Measurements from ENCODE around the gene EPS8L1. TPM values are rescaled to one million over a fixed set of nuclear protein-coding genes. Genes with fewer than 3 reads are reported as not detected.
"Not testable (repeated sequence)": the region's sequence is repeated elsewhere in the genome, so short reads cannot be mapped to it uniquely, and the experiment has no call there.

Gene EPS8L1
- total and polyA plus RNA-seq, 10 donors = 0.37 to 5.3 (median 3.1) TPM; not detected in 1

GRCh38 chr19:55106591-55106990 lies 30.9 kb downstream of the EPS8L1 start:
- Histone ChIP-seq H3K4me3 (no peak overlapping the region), H3K27me3 (replicated peaks in 1 of 7) (no peaks in the 10 kb centered on the region), H3K36me3 (peaks cover 0 to 90% (median 32%) of the 10 kb centered on the region in 6 donors), H3K4me1 (peaks cover 0 to 6% (median 3%) of the 10 kb centered on the region in 6 donors), H3K27ac (no peak overlapping the region), H3K9me3 (peaks cover 0 to 10% (median 8%) of the 10 kb centered on the region in 8 donors)
- 91 to 94% (median 92%) methylated on average over 5 to 6 of the region's 6 CpGs for WGBS, 5 donors
- DNase-seq = no peak
- TF ChIP-seq, protein P1, sequence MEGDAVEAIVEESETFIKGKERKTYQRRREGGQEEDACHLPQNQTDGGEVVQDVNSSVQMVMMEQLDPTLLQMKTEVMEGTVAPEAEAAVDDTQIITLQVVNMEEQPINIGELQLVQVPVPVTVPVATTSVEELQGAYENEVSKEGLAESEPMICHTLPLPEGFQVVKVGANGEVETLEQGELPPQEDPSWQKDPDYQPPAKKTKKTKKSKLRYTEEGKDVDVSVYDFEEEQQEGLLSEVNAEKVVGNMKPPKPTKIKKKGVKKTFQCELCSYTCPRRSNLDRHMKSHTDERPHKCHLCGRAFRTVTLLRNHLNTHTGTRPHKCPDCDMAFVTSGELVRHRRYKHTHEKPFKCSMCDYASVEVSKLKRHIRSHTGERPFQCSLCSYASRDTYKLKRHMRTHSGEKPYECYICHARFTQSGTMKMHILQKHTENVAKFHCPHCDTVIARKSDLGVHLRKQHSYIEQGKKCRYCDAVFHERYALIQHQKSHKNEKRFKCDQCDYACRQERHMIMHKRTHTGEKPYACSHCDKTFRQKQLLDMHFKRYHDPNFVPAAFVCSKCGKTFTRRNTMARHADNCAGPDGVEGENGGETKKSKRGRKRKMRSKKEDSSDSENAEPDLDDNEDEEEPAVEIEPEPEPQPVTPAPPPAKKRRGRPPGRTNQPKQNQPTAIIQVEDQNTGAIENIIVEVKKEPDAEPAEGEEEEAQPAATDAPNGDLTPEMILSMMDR (IDR thresholded peaks at IDR 0.05 in 8 of 11, conservative IDR thresholded peaks at IDR 0.05 in 3 of 11) = no peak
- TF ChIP-seq POLR2A (IDR thresholded peaks at IDR 0.05) (no peak), POLR2AphosphoS5 (IDR thresholded peaks at IDR 0.05) (peak in 1 of 3 donors; percentile 8)
- intact Hi-C loops (cut with DNase I; ENCODE audit: low total_unique reads) = no loop called here

DNA sequence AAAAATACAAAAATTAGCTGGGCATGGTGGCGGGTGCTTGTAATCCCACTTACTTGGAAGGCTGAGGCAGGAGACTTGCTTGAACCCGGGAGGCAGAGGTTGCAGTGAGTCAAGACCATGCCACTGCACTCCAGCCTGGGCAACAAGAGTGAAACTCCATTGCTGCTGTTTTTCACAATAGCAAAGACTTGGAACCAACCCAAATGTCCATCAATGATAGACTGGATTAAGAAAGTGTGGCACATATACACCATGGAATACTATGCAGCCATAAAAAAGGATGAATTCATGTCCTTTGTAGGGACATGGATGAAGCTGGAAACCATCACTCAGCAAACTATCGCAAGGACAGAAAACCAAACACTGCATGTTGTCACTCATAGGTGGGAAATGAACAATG lies 31.6 kb downstream of the EPS8L1 start:
- Histone ChIP-seq H3K9me3 (peaks cover 0 to 10% (median 8%) of the 10 kb centered on the region in 8 donors), H3K36me3 (peaks cover 0 to 90% (median 32%) of the 10 kb centered on the region in 6 donors), H3K4me1 (peaks cover 0 to 12% (median 7%) of the 10 kb centered on the region in 6 donors)
- H3K4me3 ChIP-seq; H3K27me3 ChIP-seq (replicated peaks in 1 of 7); intact Hi-C loops (cut with DNase I; ENCODE audit: low total_unique reads); H3K27ac ChIP-seq; DNase-seq: not testable (repeated sequence)
- 97 to 100% (median 98%) methylated on average over 3 of the region's 3 CpGs for WGBS, 5 donors

- intact Hi-C loops (cut with DNase I; ENCODE audit: low total_unique reads) = no loop called here
- Histone ChIP-seq H3K4me3 (no peak overlapping the region), H3K9me3 (no peaks in the 10 kb centered on the region), H3K4me1 (peaks cover 4 to 37% (median 26%) of the 10 kb centered on the region in 6 donors), H3K27ac (no peak overlapping the region), H3K36me3 (peaks cover 0 to 83% (median 24%) of the 10 kb centered on the region in 6 donors), H3K27me3 (replicated peaks in 1 of 7) (no peaks in the 10 kb centered on the region)
- TF ChIP-seq POLR2AphosphoS5 (IDR thresholded peaks at IDR 0.05) (peak in 1 of 3 donors; percentile 48), POLR2A (IDR thresholded peaks at IDR 0.05) (no peak)
- WGBS, 5 donors = 88 to 95% (median 91%) methylated on average over 14 to 20 of the region's 20 CpGs
- no peak for DNase-seq
Observed at GRCh38 chr19:55109527-55110291, 34.0 kb downstream of the EPS8L1 start.

DNA sequence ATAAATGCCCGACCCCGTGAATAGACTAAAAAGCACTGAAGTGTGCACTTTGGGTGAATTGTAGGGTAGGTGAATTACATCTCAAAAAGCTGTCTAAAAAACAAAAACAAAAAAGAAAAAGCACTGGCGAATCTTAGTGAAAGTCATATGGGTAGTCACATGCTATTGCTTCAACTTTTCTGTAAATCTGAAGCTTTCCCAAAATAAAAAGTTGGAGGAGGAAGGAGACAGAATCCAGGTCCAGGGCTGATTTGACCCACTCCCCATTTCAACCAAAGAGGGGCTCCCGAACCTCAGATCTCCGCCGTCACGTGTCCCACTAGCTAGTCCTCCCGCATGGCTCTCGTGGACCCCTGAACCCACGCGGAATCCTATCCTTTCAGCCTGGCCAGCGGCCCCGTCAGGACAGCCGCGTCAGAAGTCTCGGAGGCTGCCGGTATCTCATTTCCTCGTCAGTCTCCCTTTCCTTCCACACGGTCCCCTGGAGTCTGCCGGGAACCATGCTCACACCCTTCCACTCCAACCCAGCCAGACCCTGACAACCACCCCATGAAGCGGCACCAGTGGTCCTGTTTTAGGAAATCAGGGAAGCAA lies 35.7 kb downstream of the EPS8L1 start:
- Histone ChIP-seq H3K4me3 (no peak overlapping the region), H3K9me3 (no peaks in the 10 kb centered on the region), H3K4me1 (peaks cover 11 to 53% (median 42%) of the 10 kb centered on the region in 6 donors), H3K36me3 (peaks cover 0 to 77% (median 24%) of the 10 kb centered on the region in 6 donors), H3K27ac (peak overlapping the region in 4 of 8 donors; percentile 22 to 90 (median 46)), H3K27me3 (replicated peaks in 1 of 7) (no peaks in the 10 kb centered on the region)
- intact Hi-C loops (cut with DNase I; ENCODE audit: low total_unique reads) = no loop called here
- DNase-seq = no peak
- WGBS, 5 donors = 76 to 84% (median 76%) methylated on average over 21 of the region's 21 CpGs
- TF ChIP-seq POLR2A (IDR thresholded peaks at IDR 0.05) (no peak), POLR2AphosphoS5 (IDR thresholded peaks at IDR 0.05) (peak in 2 of 3 donors; percentile 10 to 64)

GRCh38 chr19:55112246-55112776 lies 36.6 kb downstream of the EPS8L1 start:
- Histone ChIP-seq H3K4me1 (peaks cover 11 to 59% (median 46%) of the 10 kb centered on the region in 6 donors), H3K9me3 (no peaks in the 10 kb centered on the region), H3K36me3 (peaks cover 0 to 68% (median 24%) of the 10 kb centered on the region in 6 donors), H3K27ac (peak overlapping the region in 4 of 8 donors; percentile 26 to 90 (median 65)), H3K27me3 (replicated peaks in 1 of 7) (no peaks in the 10 kb centered on the region), H3K4me3 (no peak overlapping the region)
- WGBS, 5 donors = 92 to 97% (median 94%) methylated on average over 7 to 25 of the region's 25 CpGs
- intact Hi-C loops (cut with DNase I; ENCODE audit: low total_unique reads) = no loop called here
- no peak for DNase-seq
- TF ChIP-seq POLR2AphosphoS5 (IDR thresholded peaks at IDR 0.05) (peak in 1 of 3 donors; percentile 21), POLR2A (IDR thresholded peaks at IDR 0.05) (no peak)

Measured in spleen (tissue), 11 donors.